K562 (cell line): ENCODE measurements around the gene PCNX3. TPM values are rescaled to one million over a fixed set of nuclear protein-coding genes. Genes with fewer than 3 reads are reported as not detected.

Experiments
- ATAC-seq: fragments of 200-7000 bp; cut with Tn5 transposase; 3 replicates; pipeline ENCODE4 v1.9.1; 2020; ENCODE audit warnings: moderate library complexity
- BruUV-seq: library from RNA; stranded (reverse); fragments of 400-500 nt; replicated peaks from 2 replicates; lab custom pipeline; 2021; lab: Mats Ljungman, UMichigan
- CTCF ChIA-PET: fragments of 300-600 bp; formaldehyde crosslinking; extraction: SDS; loops from one replicate; lab custom pipeline; 2021; ENCODE audit warnings: low intra/inter-chr PET ratio; lab: Yijun Ruan, JAX
- POLR2A ChIA-PET: fragments of 300-600, 350-650 bp; sonication (Branson Sonifier 250); formaldehyde crosslinking; extraction: SDS; loops from one replicate; lab custom pipeline; 2021; ENCODE audit warnings: antibody characterized with exemption, inconsistent platforms; lab: Yijun Ruan, JAX
- DNase-seq, 4 experiments: peaks; one replicate each; pipeline versions ENCODE4 v3.0.0 to v3.0.0-alpha.2; 2011 to 2018; ENCODE audit warnings: low spot score in 3 of 4, mixed read lengths in 3 of 4; ENCODE audit errors: extremely low read depth in 1 of 4
- FAIRE-seq: peaks from 2 replicates; lab custom pipeline; 2011; peaks lifted over from hg19 to GRCh38; lab: Jason Lieb, UNC
- H2AFZ ChIP-seq: 2 replicates; pipeline ENCODE4 v1.6.0; 2011; ENCODE audit warnings: low read depth, low read length, control low read depth, inconsistent platforms
- H3K27ac ChIP-seq: fragments of 200-600 bp; 3 replicates; pipeline ENCODE4 v1.8.0; 2011; ENCODE audit warnings: low read depth, mild to moderate bottlenecking, control low read depth, inconsistent platforms, low read length, moderate library complexity, mixed read lengths; ENCODE audit errors: extremely low read depth
- H3K27me3 ChIP-seq, 2 experiments: fragments of 300-600 bp in 1 of 2; 2 replicates in 1 of 2; 3 replicates in 1 of 2; pipeline versions ENCODE4 v1.6.0 to v1.8.0; 2011; ENCODE audit warnings: inconsistent platforms in 2 of 2, low read length in 2 of 2, mild to moderate bottlenecking in 1 of 2, mixed read lengths in 1 of 2, moderate library complexity in 1 of 2; ENCODE audit not compliant: control insufficient read depth in 2 of 2, insufficient read depth in 2 of 2
- H3K36me3 ChIP-seq: fragments of 300-600 bp; 3 replicates; pipeline ENCODE4 v1.8.0; 2011; ENCODE audit warnings: mild to moderate bottlenecking, low read length, inconsistent platforms; ENCODE audit not compliant: control insufficient read depth, insufficient read depth
- H3K4me1 ChIP-seq, 2 experiments: fragments of 200-600 bp in 1 of 2; replicated peaks in 1 of 2; 2 replicates in 1 of 2; 3 replicates in 1 of 2; pipeline versions ENCODE4 v1.5.1 to v1.8.0; 2011; ENCODE audit warnings: inconsistent platforms in 2 of 2, low read length in 2 of 2, mild to moderate bottlenecking in 1 of 2, mixed read lengths in 1 of 2, moderate library complexity in 1 of 2; ENCODE audit not compliant: control insufficient read depth in 2 of 2, insufficient read depth in 2 of 2
- H3K4me2 ChIP-seq: 2 replicates; pipeline ENCODE4 v1.6.1; 2011; ENCODE audit warnings: low read length, control low read depth, inconsistent platforms, mixed read lengths; ENCODE audit not compliant: insufficient read depth
- H3K4me3 ChIP-seq: fragments of 200-600 bp; sonication (generic), shearing (Covaris generic); 2 replicates; pipeline ENCODE4 v1.5.1; 2016; ENCODE audit warnings: control low read depth, inconsistent platforms
- H3K79me2 ChIP-seq: fragments of 200-600 bp; 3 replicates; pipeline ENCODE4 v1.8.0; 2011; ENCODE audit warnings: low read length, inconsistent platforms; ENCODE audit not compliant: control insufficient read depth, insufficient read depth
- H3K9ac ChIP-seq, 2 experiments: 2 replicates each; pipeline versions ENCODE4 v1.6.0 to v1.6.1; 2011; ENCODE audit warnings: low read depth in 2 of 2, low read length in 2 of 2, control low read depth in 1 of 2, inconsistent platforms in 1 of 2, mild to moderate bottlenecking in 1 of 2, mixed read lengths in 1 of 2; ENCODE audit not compliant: insufficient read depth in 1 of 2
- H3K9me1 ChIP-seq: one replicate; pipeline ENCODE4 v1.6.0; 2011; ENCODE audit warnings: inconsistent platforms, mild to moderate bottlenecking, low read length, moderate library complexity; ENCODE audit not compliant: control insufficient read depth, insufficient read depth
- H3K9me3 ChIP-seq: replicated peaks from 2 replicates; pipeline ENCODE4 v1.5.1; 2011; ENCODE audit warnings: low read depth, low read length, inconsistent platforms; ENCODE audit not compliant: control insufficient read depth, insufficient read depth
- H4K20me1 ChIP-seq: replicated peaks from 2 replicates; pipeline ENCODE4 v1.6.1; 2011; ENCODE audit warnings: low read length, inconsistent platforms, mixed read lengths; ENCODE audit not compliant: control insufficient read depth, insufficient read depth
- ARID2 ChIP-seq: fragments of 450-650 bp; IDR thresholded peaks from 2 replicates; pipeline ENCODE4 v1.6.1; 2017; ENCODE audit warnings: antibody characterized with exemption, mild to moderate bottlenecking
- ATF1 ChIP-seq, 2 experiments: fragments of 450-650 bp in 1 of 2; IDR thresholded peaks; 2 replicates each; pipeline ENCODE4 v1.6.1; 2016; ENCODE audit warnings: missing compliant biosample characterization in 1 of 2, missing genetic modification characterization in 1 of 2
- BCOR ChIP-seq: fragments of 450-650 bp; IDR thresholded peaks from 2 replicates; pipeline ENCODE4 v1.6.1; 2016
- BRCA1 ChIP-seq, 2 experiments: fragments of 450-650 bp in 1 of 2; sonication (generic) in 1 of 2; formaldehyde crosslinking in 1 of 2; IDR thresholded peaks; 2 replicates each; pipeline versions ENCODE4 v1.5.0 to v1.6.1; 2017 to 2020; ENCODE audit warnings: mild to moderate bottlenecking in 1 of 2, missing genetic modification reagents in 1 of 2
- CBFA2T3 ChIP-seq: fragments of 450-650 bp; IDR thresholded peaks from 2 replicates; pipeline ENCODE4 v1.6.1; 2017
- CHD2 ChIP-seq: IDR thresholded peaks from 2 replicates; pipeline ENCODE4 v1.6.1; 2011; ENCODE audit warnings: low read depth, low read length
- CREB1 ChIP-seq, 2 experiments: sonication (generic) in 1 of 2; formaldehyde crosslinking in 1 of 2; IDR thresholded peaks; 2 replicates each; pipeline versions ENCODE4 v1.6.1 to v1.8.0; 2012 to 2022; ENCODE audit warnings: inconsistent platforms in 1 of 2, mild to moderate bottlenecking in 1 of 2, missing genetic modification reagents in 1 of 2, moderate library complexity in 1 of 2
- CREB3L1 ChIP-seq: fragments of 450-650 bp; IDR thresholded peaks from 2 replicates; pipeline ENCODE4 v1.6.1; 2014; ENCODE audit warnings: low read depth, mild to moderate bottlenecking, moderate library complexity, borderline replicate concordance
- CREB5 ChIP-seq: fragments of 250-450 bp; sonication (Bioruptor Pico); IDR thresholded peaks from 2 replicates; pipeline ENCODE4 v1.5.0; 2020; ENCODE audit warnings: mild to moderate bottlenecking
- GABPB1 ChIP-seq: sonication (generic); formaldehyde crosslinking; IDR thresholded peaks from 2 replicates; pipeline ENCODE4 v1.8.0; 2022; ENCODE audit warnings: mild to moderate bottlenecking, missing genetic modification reagents
- GATA2 ChIP-seq: sonication (generic); formaldehyde crosslinking; IDR thresholded peaks from 2 replicates; pipeline ENCODE4 v1.4.0; 2020; ENCODE audit warnings: mild to moderate bottlenecking, missing genetic modification reagents
- HEY1 ChIP-seq: fragments of 250-450 bp; sonication (Bioruptor Pico); IDR thresholded peaks from 2 replicates; pipeline ENCODE4 v1.5.0; 2020; ENCODE audit warnings: mild to moderate bottlenecking, moderate library complexity, borderline replicate concordance
- PHF8 ChIP-seq: fragments of 200-600 bp; sonication (generic); IDR thresholded peaks from 2 replicates; pipeline ENCODE4 v1.6.1; 2012; ENCODE audit warnings: mixed run types, mild to moderate bottlenecking, inconsistent platforms, low read length, moderate library complexity, borderline replicate concordance
- SP2 ChIP-seq: IDR thresholded peaks from 2 replicates; pipeline ENCODE4 v1.6.1; 2011; ENCODE audit warnings: mild to moderate bottlenecking, low read depth, low read length, moderate library complexity; ENCODE audit not compliant: poor library complexity, severe bottlenecking; ENCODE audit errors: extremely low read depth
- TSC22D4 ChIP-seq: fragments of 450-650 bp; IDR thresholded peaks from 2 replicates; pipeline ENCODE4 v1.6.1; 2016; ENCODE audit warnings: missing genetic modification characterization, missing biosample characterization, control low read depth
- U2AF1 ChIP-seq: fragments of 200-400 bp; formaldehyde crosslinking; optimal IDR thresholded peaks from 2 replicates; pipeline ENCODE3; 2017; ENCODE audit warnings: mild to moderate bottlenecking, low read depth, low read length, moderate library complexity
- WGBS: fragments of 100-300 bp; shearing (Covaris generic); methylation state at CpG from one replicate; pipeline ENCODE4 v1.1.6; 2016; ENCODE audit warnings: low coverage, mixed read lengths; ENCODE audit not compliant: insufficient coverage; ENCODE audit errors: missing lambda C conversion rate; 5-methylcytosine and 5-hydroxymethylcytosine counted together
- in situ Hi-C: fragments of 300-500 bp; cut with MboI; formaldehyde crosslinking; loops from 4 replicates; pipeline ENCODE4 v1.15.0; 2018; ENCODE audit warnings: inconsistent platforms, mixed read lengths
- intact Hi-C: fragments of 100-400 bp; cut with micrococcal nuclease; formaldehyde crosslinking; loops from 2 replicates; pipeline ENCODE4 v1.14.2; 2022
- polyA plus RNA-seq, 8 experiments: library from polyadenylated mRNA; depleted of rRNA in 4 of 8; stranded (reverse) in 5 of 8; unstranded in 3 of 8; fragments of >200 nt; fragmentation: Nextera tagmentation in 2 of 8; fragmentation: Illumina TruSeq in 1 of 8; extraction: Ambion mirVana in 2 of 8; extraction: Trizol in 1 of 8; gene quantifications; 2 replicates each; pipeline versions ENCODE4 v1.2.1 to v1.2.3, GENCODE V29; 2011 to 2014; ENCODE audit warnings: inconsistent platforms in 1 of 8, missing spikeins in 1 of 8
- total RNA-seq, 7 experiments: library from RNA; depleted of rRNA in 6 of 7; stranded (reverse); fragments of >200 nt in 6 of 7; fragmentation: Illumina TruSeq in 2 of 7; extraction: Trizol in 2 of 7; gene quantifications; 2 replicates each; pipeline versions ENCODE4 v1.2.1 to v1.2.3, GENCODE V29; 2011 to 2021; ENCODE audit warnings: low replicate concordance in 1 of 7

Gene PCNX3
- total and polyA plus RNA-seq, 9 of the 15 experiments (the other 6 are each of a cell fraction or from before 2014, with no cell fraction given): 0.11 to 47.8 (median 12.8) TPM

- TF ChIP-seq CBFA2T3: no peak
- TF ChIP-seq CREB1 (IDR thresholded peaks at IDR 0.05): no peak
- no peak for TF ChIP-seq CREB1 (CRISPR knock-in tag; IDR thresholded peaks at IDR 0.05)
- no peak for TF ChIP-seq PHF8
- TF ChIP-seq HEY1 (CRISPR knock-in tag): no peak
- TF ChIP-seq U2AF1: no peak
- no peak for TF ChIP-seq TSC22D4
- TF ChIP-seq CREB3L1: no peak
- no peak for TF ChIP-seq BRCA1 (IDR thresholded peaks at IDR 0.05)
- 0 out of 2 replicates have a peak, but pooled peaks have one; percentile 60 for TF ChIP-seq BRCA1 (CRISPR knock-in tag; IDR thresholded peaks at IDR 0.05)
Measured at GRCh38 chr11:65571420-65571819, 44.2 kb upstream of the PCNX3 start (continued).

- Histone ChIP-seq H3K9me3 (no peaks in the 10 kb centered on the region), H3K36me3 (peaks cover 19% of the 10 kb centered on the region; the same call in 2 of the 3 replicates), H3K4me3 (peak overlapping the region; percentile 65), H3K27me3 (no peaks in the 10 kb centered on the region; a peak in 1 of 5 replicates), H3K27ac (peak overlapping the region; percentile 59; the same call in 2 of the 3 replicates), H3K9ac (peak overlapping the region; percentile 10 to 98; a peak in 2 of 4 replicates), H3K4me1 (peaks cover 48 to 77% of the 10 kb centered on the region in 2 experiments), H3K9me1 (peaks cover 5% of the 10 kb centered on the region), H4K20me1 (peaks cover 6% of the 10 kb centered on the region), H3K79me2 (peaks cover 67% of the 10 kb centered on the region), H3K4me2 (peak overlapping the region; percentile 99), H2AFZ (no peak overlapping the region)
- DNase-seq: peak in 2 of 4 experiments; percentile 65 to 80
- peak; percentile 86 for FAIRE-seq
- CTCF ChIA-PET: interaction anchor here (0.6 to 6.5 kb wide), 3 partner anchors 26 to 1229 kb away, joined by 3 to 63 read pairs (median 4); no protein-coding TSS in a partner anchor
- BruUV-seq: no TSS peak
- ATAC-seq: peak; percentile 9; the same call in 2 of the 3 replicates
- POLR2A ChIA-PET: interaction anchor here (0.7 to 4.7 kb wide), 10 partner anchors 12 to 455 kb away, joined by 3 to 35 read pairs (median 8); partner anchors contain the start of genes MALAT1, NEAT1 and ZNHIT2
- intact Hi-C loops (loop anchor here (5.0 kb wide), 2 partner anchors 45 to 100 kb away; partner anchors contain the start of gene SCYL1), in situ Hi-C loops (no loop called here)
- 3% methylated on average over 11 of the region's 11 CpGs for WGBS
- TF ChIP-seq SP2 (no peak), ARID2 (peak; percentile 76; the same call in 1 of the 2 replicates), CHD2 (no peak), ATF1 (CRISPR knock-in tag; IDR thresholded peaks at IDR 0.05) (no peak), ATF1 (tag; IDR thresholded peaks at IDR 0.05) (peak; percentile 13; the same call in 1 of the 2 replicates), BCOR (peak; percentile 25; the same call in 1 of the 2 replicates), GABPB1 (CRISPR knock-in tag) (peak; percentile 22; the same call in 1 of the 2 replicates), CREB5 (CRISPR knock-in tag) (no peak), GATA2 (peak; percentile 39; the same call in 1 of the 2 replicates)
Measured at GRCh38 chr11:65571940-65572339, 43.6 kb upstream of the PCNX3 start.
